HCT116 (cell line): ENCODE measurements around the gene PSME3IP1. TPM values are rescaled to one million over a fixed set of nuclear protein-coding genes. Genes with fewer than 3 reads are reported as not detected.

Source experiments
- ATAC-seq: fragments of 200-7000 bp; cut with Tn5 transposase; 2 replicates; pipeline ENCODE4 v1.9.1; 2020; ENCODE audit warnings: mild to moderate bottlenecking, moderate library complexity
- BruUV-seq: library from RNA; stranded (reverse); fragments of 400-500 nt; replicated peaks from 2 replicates; lab custom pipeline; 2021; lab: Mats Ljungman, UMichigan
- CTCF ChIA-PET: fragments of 300-600 bp; sonication (Branson Sonifier 250); formaldehyde crosslinking; loops from one replicate; lab custom pipeline; 2021; ENCODE audit warnings: antibody characterized with exemption; lab: Charles Lee
- POLR2A ChIA-PET: fragments of 300-600, 350-600 bp; sonication (Branson Sonifier 250); formaldehyde crosslinking; loops from one replicate; lab custom pipeline; 2021; ENCODE audit warnings: antibody characterized with exemption; lab: Charles Lee
- RAD21 ChIA-PET, 2 experiments: fragments of 300-600 bp; sonication (Branson Sonifier 250); formaldehyde crosslinking; loops; one replicate each; lab custom pipeline; 2023; ENCODE audit warnings: low total read pairs in 2 of 2; ENCODE audit not compliant: uncharacterized antibody in 2 of 2, unreplicated experiment in 2 of 2, low non-redundant PET in 1 of 2; lab: Charles Lee
- DNase-seq: peaks from one replicate; pipeline ENCODE4 v3.0.0-alpha.2; 2010; ENCODE audit warnings: low read depth, low spot score
- H2AFZ ChIP-seq: fragments of 200-600 bp; shearing (Covaris generic), sonication (generic); 2 replicates; pipeline ENCODE4 v1.6.1; 2017; ENCODE audit warnings: low read depth, mixed run types, mixed read lengths, antibody characterized with exemption, low read length; ENCODE audit not compliant: poor library complexity, severe bottlenecking
- H3K27ac ChIP-seq: 2 replicates; pipeline ENCODE4 v1.5.1; 2012; ENCODE audit warnings: low read depth, low read length
- H3K27me3 ChIP-seq: fragments of 200-600 bp; sonication (generic); 2 replicates; pipeline ENCODE4 v1.6.1; 2016; ENCODE audit warnings: mixed run types, low read length, mixed read lengths; ENCODE audit not compliant: insufficient read depth
- H3K36me3 ChIP-seq, 2 experiments: fragments of 200-500 bp in 1 of 2; fragments of 200-600 bp in 1 of 2; sonication (Bioruptor generic) in 1 of 2; sonication (generic) in 1 of 2; 2 replicates each; pipeline versions ENCODE4 v1.5.1 to v1.6.1; 2014 to 2016; ENCODE audit warnings: low read length in 2 of 2, inconsistent platforms in 1 of 2, mixed read lengths in 1 of 2, mixed run types in 1 of 2; ENCODE audit not compliant: insufficient read depth in 2 of 2, control insufficient read depth in 1 of 2
- H3K4me1 ChIP-seq, 2 experiments: fragments of 200-600 bp in 1 of 2; sonication (generic) in 1 of 2; 2 replicates each; pipeline versions ENCODE4 v1.5.1 to v1.6.1; 2012 to 2017; ENCODE audit warnings: low read length in 2 of 2, inconsistent platforms in 1 of 2, mild to moderate bottlenecking in 1 of 2, mixed read lengths in 1 of 2, mixed run types in 1 of 2, moderate library complexity in 1 of 2; ENCODE audit not compliant: insufficient read depth in 2 of 2, control insufficient read depth in 1 of 2
- H3K4me2 ChIP-seq: fragments of 200-600 bp; sonication (generic); 2 replicates; pipeline ENCODE4 v1.6.1; 2017; ENCODE audit warnings: mixed run types, low read length, mixed read lengths
- H3K4me3 ChIP-seq, 2 experiments: fragments of 200-600 bp in 1 of 2; sonication (generic) in 1 of 2; replicated peaks in 1 of 2; 2 replicates each; pipeline ENCODE4 v1.5.1; 2011 to 2016; ENCODE audit warnings: low read length in 2 of 2, control low read depth in 1 of 2, low read depth in 1 of 2, mild to moderate bottlenecking in 1 of 2, mixed read lengths in 1 of 2, mixed run types in 1 of 2
- H3K79me2 ChIP-seq: fragments of 200-600 bp; sonication (generic); 2 replicates; pipeline ENCODE4 v1.6.1; 2017; ENCODE audit warnings: mild to moderate bottlenecking, mixed run types, low read length, moderate library complexity, mixed read lengths; ENCODE audit not compliant: insufficient read depth
- H3K9ac ChIP-seq: fragments of 200-600 bp; sonication (generic); 2 replicates; pipeline ENCODE4 v1.6.1; 2016; ENCODE audit warnings: low read length, mixed read lengths
- H3K9me2 ChIP-seq: fragments of 200-600 bp; sonication (generic), shearing (Covaris generic); 2 replicates; pipeline ENCODE4 v1.6.1; 2017; ENCODE audit warnings: mixed run types, mild to moderate bottlenecking, moderate library complexity; ENCODE audit not compliant: insufficient read depth
- H3K9me3 ChIP-seq, 2 experiments: fragments of 200-500 bp in 1 of 2; fragments of 200-600 bp in 1 of 2; sonication (Bioruptor generic) in 1 of 2; sonication (generic) in 1 of 2; 2 replicates each; pipeline ENCODE4 v1.6.1; 2014 to 2017; ENCODE audit warnings: low read length in 2 of 2, mixed read lengths in 2 of 2, inconsistent platforms in 1 of 2, low read depth in 1 of 2, mild to moderate bottlenecking in 1 of 2, mixed run types in 1 of 2, moderate library complexity in 1 of 2; ENCODE audit not compliant: control insufficient read depth in 1 of 2, insufficient read depth in 1 of 2
- H4K20me1 ChIP-seq: fragments of 200-600 bp; sonication (generic), shearing (Covaris generic); 2 replicates; pipeline ENCODE4 v1.6.1; 2017; ENCODE audit warnings: mixed run types, mild to moderate bottlenecking, moderate library complexity; ENCODE audit not compliant: insufficient read depth
- CBX3 ChIP-seq: IDR thresholded peaks from 2 replicates; pipeline ENCODE4 v1.6.1; 2012; ENCODE audit warnings: low read depth
- CEBPB ChIP-seq: IDR thresholded peaks from 2 replicates; pipeline ENCODE4 v1.6.1; 2012; ENCODE audit warnings: low read depth
- EGR1 ChIP-seq: IDR thresholded peaks from 2 replicates; pipeline ENCODE4 v1.6.1; 2012; ENCODE audit warnings: low read depth
- ELF1 ChIP-seq: IDR thresholded peaks from 2 replicates; pipeline ENCODE4 v1.6.1; 2012; ENCODE audit warnings: low read depth, borderline replicate concordance
- EZH2phosphoT487 ChIP-seq: fragments of 200-600 bp; IDR thresholded peaks from 2 replicates; pipeline ENCODE4 v1.6.1; 2018; ENCODE audit warnings: antibody characterized with exemption, borderline replicate concordance
- POLR2A ChIP-seq: IDR thresholded peaks from 2 replicates; pipeline ENCODE4 v1.7.0; 2011; ENCODE audit warnings: borderline replicate concordance; ENCODE audit not compliant: insufficient read depth, insufficient read length; ENCODE audit errors: extremely low read depth
- POLR2AphosphoS5 ChIP-seq: IDR thresholded peaks from 2 replicates; pipeline ENCODE4 v1.6.1; 2011; ENCODE audit warnings: mild to moderate bottlenecking, low read depth, low read length, moderate library complexity
- RAD21 ChIP-seq: IDR thresholded peaks from 2 replicates; pipeline ENCODE4 v1.6.1; 2012; ENCODE audit warnings: low read depth, mild to moderate bottlenecking
- SIN3A ChIP-seq: IDR thresholded peaks from 2 replicates; pipeline ENCODE4 v1.6.1; 2012; ENCODE audit warnings: low read depth
- TCF7L2 ChIP-seq: IDR thresholded peaks from 2 replicates; pipeline ENCODE4 v1.7.0; 2011; ENCODE audit warnings: borderline replicate concordance, inconsistent platforms; ENCODE audit not compliant: insufficient read depth, insufficient read length; ENCODE audit errors: extremely low read depth
- YY1 ChIP-seq: IDR thresholded peaks from 2 replicates; pipeline ENCODE4 v1.6.1; 2011; ENCODE audit warnings: low read length, low read depth, moderate library complexity, mild to moderate bottlenecking; ENCODE audit not compliant: insufficient replicate concordance; ENCODE audit errors: extremely low read depth
- ZFX ChIP-seq: fragments of 450-650 bp; IDR thresholded peaks from 2 replicates; pipeline ENCODE4 v1.6.1; 2017
- ZNF274 ChIP-seq: fragments of 200-500 bp; sonication (Bioruptor generic); IDR thresholded peaks from 2 replicates; pipeline ENCODE4 v1.6.1; 2014; ENCODE audit warnings: mild to moderate bottlenecking, low read depth, low read length, inconsistent platforms
- intact Hi-C: fragments of 100-400 bp; cut with micrococcal nuclease; formaldehyde crosslinking; loops from 2 replicates; pipeline ENCODE4 v1.10.0; 2022
- total RNA-seq: library from RNA; stranded (reverse); gene quantifications from one replicate; pipeline ENCODE4 v1.2.1, GENCODE V29; 2021; ENCODE audit not compliant: unreplicated experiment
- TF ChIP-seq, protein P1 (sequence below), 3 experiments: fragments of 200-600 bp in 1 of 3; sonication (generic) in 1 of 3; IDR thresholded peaks in 2 of 3; conservative IDR thresholded peaks in 1 of 3; 2 replicates each; pipeline ENCODE4 v1.5.1; 2012 to 2017; ENCODE audit warnings: low read depth in 2 of 3, low read length in 2 of 3, antibody characterized with exemption in 1 of 3, borderline replicate concordance in 1 of 3, control low read depth in 1 of 3, mild to moderate bottlenecking in 1 of 3, mixed read lengths in 1 of 3, mixed run types in 1 of 3, moderate library complexity in 1 of 3; ENCODE audit not compliant: insufficient read depth in 1 of 3
- TF ChIP-seq, protein P2 (sequence below): IDR thresholded peaks from 2 replicates; pipeline ENCODE4 v1.6.1; 2012; ENCODE audit warnings: low read depth
- TF ChIP-seq, protein P3 (sequence below): IDR thresholded peaks from 2 replicates; pipeline ENCODE4 v1.6.1; 2012
- TF ChIP-seq, protein P4 (sequence below): IDR thresholded peaks from 2 replicates; pipeline ENCODE4 v1.6.1; 2011; ENCODE audit warnings: mild to moderate bottlenecking, low read length, moderate library complexity; ENCODE audit not compliant: insufficient replicate concordance; ENCODE audit errors: extremely low read depth

Gene PSME3IP1
- total RNA-seq, 1 experiment from 2014 or later, result 88.5 TPM

DNA sequence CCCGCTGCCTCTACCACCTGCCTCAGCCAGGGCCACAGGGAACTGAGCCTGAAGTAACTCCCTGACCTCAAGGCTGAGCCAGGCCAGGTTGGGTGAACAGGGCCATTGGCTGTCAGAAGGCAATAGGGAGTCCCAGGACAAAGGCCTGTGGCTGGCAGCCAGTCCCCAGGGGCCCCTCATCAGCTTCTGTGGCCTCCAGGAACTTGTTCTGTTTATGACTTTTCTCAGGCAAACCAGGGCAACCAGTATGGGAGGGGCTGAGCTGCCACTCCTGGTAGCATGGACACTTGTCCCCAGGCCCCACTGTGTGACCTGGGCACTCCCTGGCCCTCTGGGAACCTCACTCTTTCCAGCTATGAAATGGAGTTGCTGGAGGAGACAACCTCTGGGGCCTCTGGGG lies 53.4 kb downstream of the PSME3IP1 start (continued):
- TF ChIP-seq POLR2A (no peak), CBX3 (no peak)

DNA sequence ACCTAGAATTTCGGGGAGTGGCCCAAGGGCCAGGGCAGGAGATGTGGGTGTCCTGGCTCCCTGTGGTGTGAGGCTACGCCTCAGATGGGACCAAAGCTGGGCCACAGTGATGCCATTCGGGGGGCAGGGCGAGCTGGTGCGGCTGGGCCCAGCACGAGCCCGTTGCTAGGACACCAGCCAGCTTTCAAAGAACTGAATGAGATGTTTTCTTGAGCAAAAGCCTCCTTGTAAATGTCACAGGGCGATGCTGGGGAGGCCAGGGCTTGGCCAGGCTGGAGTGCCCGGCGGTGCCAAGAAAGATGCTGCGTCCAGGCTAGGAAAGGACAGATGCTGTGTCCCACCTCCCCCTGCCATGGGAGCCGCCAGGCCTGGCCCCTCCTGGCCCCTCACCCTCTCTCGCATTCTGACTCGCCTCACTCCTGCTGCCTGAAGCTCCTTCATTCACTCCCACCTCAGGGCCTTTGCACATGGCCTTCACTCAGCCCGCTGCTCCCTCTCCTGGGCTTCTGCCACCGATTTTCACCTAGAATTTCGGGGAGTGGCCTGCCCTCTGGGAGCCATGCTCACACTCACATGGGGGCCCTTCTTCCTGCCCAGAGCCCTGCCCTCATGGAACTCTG lies 54.4 kb downstream of the PSME3IP1 start:
- Histone ChIP-seq H3K4me3 (no peak overlapping the region), H4K20me1 (no peaks in the 10 kb centered on the region), H3K9ac (no peak overlapping the region), H3K27ac (no peak overlapping the region), H3K9me2 (no peaks in the 10 kb centered on the region), H3K79me2 (no peaks in the 10 kb centered on the region), H3K27me3 (no peaks in the 10 kb centered on the region), H3K9me3 (no peaks in the 10 kb centered on the region), H3K4me2 (no peak overlapping the region), H3K4me1 (no peaks in the 10 kb centered on the region; a peak in 1 of 4 replicates), H3K36me3 (no peaks in the 10 kb centered on the region), H2AFZ (no peak overlapping the region)
- BruUV-seq, result no TSS peak
- intact Hi-C loops, result no loop called here
- RAD21 ChIA-PET, result no interaction called here
- DNase-seq (no peak), ATAC-seq (no peak)
- TF ChIP-seq EGR1, result no peak
- no peak for TF ChIP-seq CBX3
- TF ChIP-seq EZH2phosphoT487, result no peak
- TF ChIP-seq, protein P1, sequence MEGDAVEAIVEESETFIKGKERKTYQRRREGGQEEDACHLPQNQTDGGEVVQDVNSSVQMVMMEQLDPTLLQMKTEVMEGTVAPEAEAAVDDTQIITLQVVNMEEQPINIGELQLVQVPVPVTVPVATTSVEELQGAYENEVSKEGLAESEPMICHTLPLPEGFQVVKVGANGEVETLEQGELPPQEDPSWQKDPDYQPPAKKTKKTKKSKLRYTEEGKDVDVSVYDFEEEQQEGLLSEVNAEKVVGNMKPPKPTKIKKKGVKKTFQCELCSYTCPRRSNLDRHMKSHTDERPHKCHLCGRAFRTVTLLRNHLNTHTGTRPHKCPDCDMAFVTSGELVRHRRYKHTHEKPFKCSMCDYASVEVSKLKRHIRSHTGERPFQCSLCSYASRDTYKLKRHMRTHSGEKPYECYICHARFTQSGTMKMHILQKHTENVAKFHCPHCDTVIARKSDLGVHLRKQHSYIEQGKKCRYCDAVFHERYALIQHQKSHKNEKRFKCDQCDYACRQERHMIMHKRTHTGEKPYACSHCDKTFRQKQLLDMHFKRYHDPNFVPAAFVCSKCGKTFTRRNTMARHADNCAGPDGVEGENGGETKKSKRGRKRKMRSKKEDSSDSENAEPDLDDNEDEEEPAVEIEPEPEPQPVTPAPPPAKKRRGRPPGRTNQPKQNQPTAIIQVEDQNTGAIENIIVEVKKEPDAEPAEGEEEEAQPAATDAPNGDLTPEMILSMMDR (IDR thresholded peaks at IDR 0.05 in 2 of 3, conservative IDR thresholded peaks at IDR 0.05 in 1 of 3; ENCODE audit: borderline replicate concordance in 1 of 3, insufficient read depth in 1 of 3, low read depth in 2 of 3, low read length in 2 of 3), result no peak
- TF ChIP-seq, protein P2, sequence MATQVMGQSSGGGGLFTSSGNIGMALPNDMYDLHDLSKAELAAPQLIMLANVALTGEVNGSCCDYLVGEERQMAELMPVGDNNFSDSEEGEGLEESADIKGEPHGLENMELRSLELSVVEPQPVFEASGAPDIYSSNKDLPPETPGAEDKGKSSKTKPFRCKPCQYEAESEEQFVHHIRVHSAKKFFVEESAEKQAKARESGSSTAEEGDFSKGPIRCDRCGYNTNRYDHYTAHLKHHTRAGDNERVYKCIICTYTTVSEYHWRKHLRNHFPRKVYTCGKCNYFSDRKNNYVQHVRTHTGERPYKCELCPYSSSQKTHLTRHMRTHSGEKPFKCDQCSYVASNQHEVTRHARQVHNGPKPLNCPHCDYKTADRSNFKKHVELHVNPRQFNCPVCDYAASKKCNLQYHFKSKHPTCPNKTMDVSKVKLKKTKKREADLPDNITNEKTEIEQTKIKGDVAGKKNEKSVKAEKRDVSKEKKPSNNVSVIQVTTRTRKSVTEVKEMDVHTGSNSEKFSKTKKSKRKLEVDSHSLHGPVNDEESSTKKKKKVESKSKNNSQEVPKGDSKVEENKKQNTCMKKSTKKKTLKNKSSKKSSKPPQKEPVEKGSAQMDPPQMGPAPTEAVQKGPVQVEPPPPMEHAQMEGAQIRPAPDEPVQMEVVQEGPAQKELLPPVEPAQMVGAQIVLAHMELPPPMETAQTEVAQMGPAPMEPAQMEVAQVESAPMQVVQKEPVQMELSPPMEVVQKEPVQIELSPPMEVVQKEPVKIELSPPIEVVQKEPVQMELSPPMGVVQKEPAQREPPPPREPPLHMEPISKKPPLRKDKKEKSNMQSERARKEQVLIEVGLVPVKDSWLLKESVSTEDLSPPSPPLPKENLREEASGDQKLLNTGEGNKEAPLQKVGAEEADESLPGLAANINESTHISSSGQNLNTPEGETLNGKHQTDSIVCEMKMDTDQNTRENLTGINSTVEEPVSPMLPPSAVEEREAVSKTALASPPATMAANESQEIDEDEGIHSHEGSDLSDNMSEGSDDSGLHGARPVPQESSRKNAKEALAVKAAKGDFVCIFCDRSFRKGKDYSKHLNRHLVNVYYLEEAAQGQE, result no peak
- TF ChIP-seq ZFX, result no peak
- no peak for TF ChIP-seq YY1
- TF ChIP-seq, protein P3, sequence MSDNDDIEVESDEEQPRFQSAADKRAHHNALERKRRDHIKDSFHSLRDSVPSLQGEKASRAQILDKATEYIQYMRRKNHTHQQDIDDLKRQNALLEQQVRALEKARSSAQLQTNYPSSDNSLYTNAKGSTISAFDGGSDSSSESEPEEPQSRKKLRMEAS, result no peak
- TF ChIP-seq, protein P4, sequence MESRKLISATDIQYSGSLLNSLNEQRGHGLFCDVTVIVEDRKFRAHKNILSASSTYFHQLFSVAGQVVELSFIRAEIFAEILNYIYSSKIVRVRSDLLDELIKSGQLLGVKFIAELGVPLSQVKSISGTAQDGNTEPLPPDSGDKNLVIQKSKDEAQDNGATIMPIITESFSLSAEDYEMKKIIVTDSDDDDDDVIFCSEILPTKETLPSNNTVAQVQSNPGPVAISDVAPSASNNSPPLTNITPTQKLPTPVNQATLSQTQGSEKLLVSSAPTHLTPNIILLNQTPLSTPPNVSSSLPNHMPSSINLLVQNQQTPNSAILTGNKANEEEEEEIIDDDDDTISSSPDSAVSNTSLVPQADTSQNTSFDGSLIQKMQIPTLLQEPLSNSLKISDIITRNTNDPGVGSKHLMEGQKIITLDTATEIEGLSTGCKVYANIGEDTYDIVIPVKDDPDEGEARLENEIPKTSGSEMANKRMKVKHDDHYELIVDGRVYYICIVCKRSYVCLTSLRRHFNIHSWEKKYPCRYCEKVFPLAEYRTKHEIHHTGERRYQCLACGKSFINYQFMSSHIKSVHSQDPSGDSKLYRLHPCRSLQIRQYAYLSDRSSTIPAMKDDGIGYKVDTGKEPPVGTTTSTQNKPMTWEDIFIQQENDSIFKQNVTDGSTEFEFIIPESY, result no peak
- no peak for TF ChIP-seq RAD21
- no peak for TF ChIP-seq TCF7L2
- no peak for TF ChIP-seq ELF1
- TF ChIP-seq CEBPB, result no peak
- TF ChIP-seq ZNF274, result no peak
- TF ChIP-seq POLR2AphosphoS5, result no peak
- TF ChIP-seq SIN3A, result no peak
- CTCF ChIA-PET, result no interaction called here
- POLR2A ChIA-PET, result no interaction called here
